Activated CD8-positive, alpha-beta T cell treated with anti-CD3 and anti-CD28 coated beads, Interleukin-2, amount 10 ng/mL, durations not matched to agents 7 days and 5 days (primary cell): ENCODE results near the gene PXDN. TPM values are rescaled to one million over a fixed set of nuclear protein-coding genes. Genes with fewer than 3 reads are reported as not detected.
"Not testable (repeated sequence)": the region's sequence is repeated elsewhere in the genome, so short reads cannot be mapped to it uniquely, and the experiment has no call there.

Experiments used
- ATAC-seq: fragments of 150-1000 bp; cut with Tn5 transposase; one replicate; pipeline ENCODE4 v1.10.0; 2021; ENCODE audit warnings: moderate library complexity
- CTCF ChIA-PET: fragments of 350-600 bp; sonication (Branson Sonifier 250); formaldehyde crosslinking; loops from one replicate; lab custom pipeline; 2021; ENCODE audit warnings: antibody characterized with exemption; lab: Charles Lee
- POLR2A ChIA-PET: fragments of 350-600 bp; sonication (Branson Sonifier 250); formaldehyde crosslinking; loops from one replicate; lab custom pipeline; 2021; ENCODE audit warnings: antibody characterized with exemption; lab: Charles Lee
- DNase-seq: peaks from one replicate; pipeline ENCODE4 v3.0.0-alpha.2; 2020
- H3K27ac Mint-ChIP-seq: one replicate; pipeline ENCODE4 v1.8.0; 2021; ENCODE audit warnings: mild to moderate bottlenecking, mixed read lengths
- H3K27me3 Mint-ChIP-seq: one replicate; pipeline ENCODE4 v1.8.0; 2021; ENCODE audit warnings: low read depth, mixed read lengths
- H3K36me3 Mint-ChIP-seq: one replicate; pipeline ENCODE4 v1.8.0; 2021; ENCODE audit warnings: low read depth, mixed read lengths
- H3K4me1 Mint-ChIP-seq: one replicate; pipeline ENCODE4 v1.8.0; 2021; ENCODE audit warnings: low read depth, mixed read lengths
- H3K4me3 Mint-ChIP-seq: one replicate; pipeline ENCODE4 v1.8.0; 2021; ENCODE audit warnings: mild to moderate bottlenecking, mixed read lengths
- H3K9me3 Mint-ChIP-seq: one replicate; pipeline ENCODE4 v1.8.0; 2022; ENCODE audit warnings: mixed read lengths; ENCODE audit not compliant: insufficient read depth
- total RNA-seq, 2 experiments: library from RNA; stranded (reverse); gene quantifications; one replicate each; pipeline ENCODE4 v1.2.3, GENCODE V29; 2021

PXDN gene
- total RNA-seq, 2 experiments from 2014 or later, result 0.26 to 0.92 TPM

- H3K9me3 Mint-ChIP-seq, result no peaks in the 10 kb centered on the region
- no peak for ATAC-seq
Measured at GRCh38 chr2:1723397-1724042, 20.8 kb downstream of the PXDN start.

DNA sequence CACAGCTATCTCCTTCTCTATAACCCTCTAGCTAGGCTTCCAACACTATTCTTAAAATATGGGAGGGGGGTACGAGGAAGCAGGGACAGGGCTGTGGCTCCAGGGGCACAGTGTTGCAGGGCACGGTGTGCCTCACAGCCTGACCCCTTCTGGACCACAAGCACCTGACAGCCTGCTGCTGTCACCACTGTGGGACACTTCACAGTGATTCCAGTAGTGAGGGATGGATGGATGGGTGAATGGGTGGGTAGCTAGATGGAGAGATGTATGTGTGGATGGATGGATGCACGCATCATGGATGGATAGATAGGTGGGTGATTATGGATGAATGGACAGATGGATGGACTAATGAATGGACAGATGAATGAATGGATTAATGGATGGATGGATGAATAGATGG lies 21.6 kb downstream of the PXDN start:
- no peak overlapping the region for H3K27ac Mint-ChIP-seq
- ChIA-PET POLR2A (no interaction called here), CTCF (no interaction called here)
- H3K27me3 Mint-ChIP-seq, result no peaks in the 10 kb centered on the region
- H3K4me1 Mint-ChIP-seq, result no peaks in the 10 kb centered on the region
- no peak for DNase-seq
- no peaks in the 10 kb centered on the region for H3K36me3 Mint-ChIP-seq
- ATAC-seq, result no peak
- no peaks in the 10 kb centered on the region for H3K9me3 Mint-ChIP-seq
- no peak overlapping the region for H3K4me3 Mint-ChIP-seq

More at GRCh38 chr2:1723397-1724042, 20.8 kb downstream of the PXDN start:
- Mint-ChIP-seq H3K27ac (no peak overlapping the region), H3K36me3 (no peaks in the 10 kb centered on the region), H3K4me3 (no peak overlapping the region), H3K4me1 (no peaks in the 10 kb centered on the region), H3K27me3 (no peaks in the 10 kb centered on the region)
- DNase-seq, result no peak
- ChIA-PET POLR2A (no interaction called here), CTCF (no interaction called here)

- no peak overlapping the region for H3K4me3 Mint-ChIP-seq
- no peaks in the 10 kb centered on the region for H3K4me1 Mint-ChIP-seq
- ChIA-PET POLR2A (no interaction called here), CTCF (no interaction called here)
- DNase-seq (no peak), ATAC-seq (no peak)
- H3K27ac Mint-ChIP-seq, result no peak overlapping the region
- no peaks in the 10 kb centered on the region for H3K9me3 Mint-ChIP-seq
- no peaks in the 10 kb centered on the region for H3K36me3 Mint-ChIP-seq
- no peaks in the 10 kb centered on the region for H3K27me3 Mint-ChIP-seq
Measured at GRCh38 chr2:1721706-1722646, 22.3 kb downstream of the PXDN start.

- no peak overlapping the region for H3K4me3 Mint-ChIP-seq
- no peaks in the 10 kb centered on the region for H3K4me1 Mint-ChIP-seq
- H3K27me3 Mint-ChIP-seq, result no peaks in the 10 kb centered on the region
- H3K27ac Mint-ChIP-seq, result no peak overlapping the region
- CTCF ChIA-PET, result no interaction called here
- DNase-seq, result no peak
- no peaks in the 10 kb centered on the region for H3K9me3 Mint-ChIP-seq
- ATAC-seq, result no peak
- H3K36me3 Mint-ChIP-seq, result no peaks in the 10 kb centered on the region
- POLR2A ChIA-PET, result no interaction called here
Measured at GRCh38 chr2:1718339-1719220, 25.7 kb downstream of the PXDN start.

DNA sequence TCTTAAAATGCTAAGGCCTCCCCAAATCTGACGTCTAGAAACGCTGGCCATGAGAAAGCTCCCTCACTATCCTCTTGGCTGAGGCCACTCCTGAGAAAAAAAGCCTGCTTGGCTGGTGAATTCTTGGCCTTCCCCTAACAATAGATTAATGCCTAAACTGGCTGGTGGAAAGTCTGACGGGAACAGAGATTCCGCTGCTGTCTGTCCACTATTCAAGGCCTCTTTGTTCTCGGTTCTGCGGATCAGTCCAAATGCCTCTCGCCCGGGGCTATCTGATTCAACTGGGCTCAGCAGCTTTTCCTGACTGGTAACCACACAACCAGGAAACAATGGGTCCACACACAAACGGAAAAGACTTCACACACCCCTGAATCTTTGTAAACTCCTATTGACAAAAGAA lies 27.2 kb downstream of the PXDN start:
- H3K4me1 Mint-ChIP-seq, result no peaks in the 10 kb centered on the region
- no peaks in the 10 kb centered on the region for H3K27me3 Mint-ChIP-seq
- H3K27ac Mint-ChIP-seq, result no peak overlapping the region
- ChIA-PET CTCF (no interaction called here), POLR2A (no interaction called here)
- ATAC-seq (no peak), DNase-seq (no peak)
- H3K36me3 Mint-ChIP-seq, result no peaks in the 10 kb centered on the region
- H3K4me3 Mint-ChIP-seq, result no peak overlapping the region
- no peaks in the 10 kb centered on the region for H3K9me3 Mint-ChIP-seq

DNA sequence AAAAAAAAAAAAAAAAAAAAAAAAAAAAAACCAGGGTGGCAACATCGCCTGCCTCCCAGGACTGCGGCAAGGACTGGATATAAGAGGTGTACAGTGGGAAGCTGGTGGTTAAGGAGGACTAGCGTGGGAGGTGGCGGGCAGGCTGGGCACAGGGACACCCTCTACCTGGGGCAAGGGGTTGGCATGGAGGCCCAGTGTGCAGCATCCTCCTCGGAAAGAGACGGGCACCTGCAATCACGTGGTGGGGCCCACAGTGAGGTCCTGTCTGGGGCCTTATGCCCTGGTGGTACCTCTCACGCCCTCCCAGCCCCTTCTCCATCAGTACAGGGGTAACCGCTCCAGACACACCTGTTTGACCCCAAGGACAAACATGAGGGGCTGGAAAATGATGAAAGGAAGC lies 27.9 kb downstream of the PXDN start:
- DNase-seq, result no peak
- ATAC-seq, result no peak
- Mint-ChIP-seq H3K27ac (no peak overlapping the region), H3K4me3 (no peak overlapping the region), H3K4me1 (no peaks in the 10 kb centered on the region), H3K9me3 (no peaks in the 10 kb centered on the region), H3K36me3 (no peaks in the 10 kb centered on the region), H3K27me3 (no peaks in the 10 kb centered on the region)
- CTCF ChIA-PET, result no interaction called here
- POLR2A ChIA-PET, result no interaction called here

- H3K4me3 Mint-ChIP-seq, CTCF ChIA-PET, H3K36me3 Mint-ChIP-seq, ATAC-seq, POLR2A ChIA-PET, H3K27ac Mint-ChIP-seq, H3K27me3 Mint-ChIP-seq, H3K9me3 Mint-ChIP-seq, DNase-seq, H3K4me1 Mint-ChIP-seq: not testable (repeated sequence)
Measured at GRCh38 chr2:1716014-1716305, 28.4 kb downstream of the PXDN start.

DNA sequence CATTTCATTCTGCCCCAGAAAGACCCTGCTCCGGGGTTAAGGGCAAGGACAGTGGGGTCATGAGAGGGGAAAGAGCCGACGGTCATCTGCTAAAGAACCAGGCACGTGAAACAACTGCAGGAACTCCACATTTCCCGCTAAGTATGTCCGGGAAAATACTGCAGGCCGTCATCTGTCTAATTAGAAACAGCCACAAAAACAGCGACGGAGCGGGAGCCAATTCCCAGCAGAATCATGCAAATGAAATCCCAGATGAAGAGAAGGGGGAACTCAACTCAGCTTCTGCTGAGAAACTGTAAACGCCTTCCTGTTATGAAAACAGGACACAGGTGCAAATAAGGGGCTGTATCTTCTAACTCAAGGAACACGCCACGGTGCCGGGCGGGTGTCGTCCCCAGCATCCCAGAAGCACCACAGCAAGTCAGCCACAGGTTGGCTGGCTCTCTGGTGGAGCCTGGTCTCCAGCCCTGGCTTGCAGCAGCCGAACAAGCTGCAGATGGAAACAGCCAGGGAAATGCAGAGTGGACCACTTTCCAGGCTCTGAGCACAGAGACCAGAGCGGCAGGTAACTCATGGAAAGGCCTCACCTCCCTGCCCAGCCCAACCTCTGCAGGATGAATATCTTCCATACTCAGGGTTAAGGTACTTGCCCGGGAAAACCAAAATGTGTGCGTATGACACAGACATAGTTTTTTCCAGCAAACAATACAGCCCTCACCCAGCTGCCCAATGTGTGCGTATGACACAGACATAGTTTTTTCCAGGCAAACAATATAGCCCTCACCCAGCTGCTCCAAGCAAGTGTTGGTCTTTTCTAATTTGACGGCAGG lies 28.9 kb downstream of the PXDN start:
- no peak overlapping the region for H3K27ac Mint-ChIP-seq
- POLR2A ChIA-PET, result no interaction called here
- CTCF ChIA-PET, result no interaction called here

GRCh38 chr2:1714291-1715064 lies 29.8 kb downstream of the PXDN start:
- ATAC-seq (no peak), DNase-seq (no peak)
- Mint-ChIP-seq H3K27me3 (no peaks in the 10 kb centered on the region), H3K27ac (no peak overlapping the region), H3K36me3 (no peaks in the 10 kb centered on the region), H3K4me3 (no peak overlapping the region), H3K4me1 (no peaks in the 10 kb centered on the region), H3K9me3 (no peaks in the 10 kb centered on the region)
- CTCF ChIA-PET, result no interaction called here
- POLR2A ChIA-PET, result no interaction called here

More for the DNA sequence above, 28.9 kb downstream of the PXDN start:
- Mint-ChIP-seq H3K4me1 (no peaks in the 10 kb centered on the region), H3K9me3 (no peaks in the 10 kb centered on the region), H3K36me3 (no peaks in the 10 kb centered on the region), H3K27me3 (no peaks in the 10 kb centered on the region), H3K4me3 (no peak overlapping the region)
- DNase-seq, result no peak
- ATAC-seq, result no peak

- CTCF ChIA-PET, result no interaction called here
- Mint-ChIP-seq H3K4me1 (no peaks in the 10 kb centered on the region), H3K27ac (no peak overlapping the region), H3K27me3 (no peaks in the 10 kb centered on the region), H3K4me3 (no peak overlapping the region), H3K36me3 (no peaks in the 10 kb centered on the region), H3K9me3 (no peaks in the 10 kb centered on the region)
- POLR2A ChIA-PET, result no interaction called here
- ATAC-seq (no peak), DNase-seq (no peak)
Measured at GRCh38 chr2:1713839-1714236, 30.5 kb downstream of the PXDN start.
